ENCODE data around the gene FUT6. TPM values are rescaled to one million over a fixed set of nuclear protein-coding genes. Genes with fewer than 3 reads are reported as not detected.
"Not testable (repeated sequence)": the region's sequence is repeated elsewhere in the genome, so short reads cannot be mapped to it uniquely, and the experiment has no call there.

The FUT6 gene
- total RNA-seq, 1 experiment from 2014 or later, result not detected

DNA sequence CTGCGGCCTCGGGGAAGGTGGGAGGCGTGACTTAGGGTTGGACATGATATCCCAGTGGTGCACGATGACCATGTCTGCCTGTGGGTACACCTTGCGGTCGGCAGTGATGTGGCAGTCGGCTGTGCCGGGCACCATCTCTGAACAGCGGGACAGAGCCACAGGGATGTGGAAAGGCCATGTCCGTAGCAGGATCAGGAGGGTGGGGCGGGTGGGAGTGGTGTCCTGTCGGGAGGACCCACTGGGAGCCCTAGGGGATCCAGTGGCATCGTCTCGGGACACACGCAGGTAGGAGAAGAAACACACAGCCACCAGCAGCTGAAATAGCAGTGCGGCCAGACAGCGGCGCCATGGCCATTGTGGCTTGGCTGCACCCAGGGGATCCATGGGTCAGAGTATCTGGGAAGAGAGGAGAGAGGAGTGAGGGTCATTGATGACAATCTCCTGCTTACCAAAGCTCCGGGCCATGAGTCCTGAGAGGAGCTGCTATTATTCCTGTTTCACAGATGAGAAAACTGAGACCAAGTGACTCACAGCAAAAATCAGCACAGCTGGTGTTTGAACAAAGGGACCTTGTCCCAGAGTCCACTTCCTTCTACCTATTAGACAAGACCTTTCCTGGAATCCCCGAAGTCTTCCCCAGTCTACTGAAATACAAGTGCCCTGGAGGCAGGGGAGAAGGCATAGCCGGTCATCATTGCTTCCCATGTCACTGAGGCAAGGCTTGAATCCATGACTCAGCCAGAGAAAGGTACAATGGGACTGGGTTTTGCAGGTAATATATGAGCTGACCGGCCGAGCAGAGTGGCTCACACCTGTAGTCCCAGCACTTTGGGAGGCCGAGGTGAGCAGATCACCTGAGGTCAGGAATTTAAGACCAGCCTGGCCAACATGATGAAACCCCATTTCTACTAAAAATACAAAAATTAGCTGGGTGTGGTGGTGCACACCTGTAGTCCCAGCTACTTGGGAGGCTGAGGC lies 5.2 kb upstream of the FUT6 start:
- Mint-ChIP-seq H3K27me3 (ENCODE audit: insufficient read depth, unreplicated experiment) (no peaks in the 10 kb centered on the region), H3K36me3 (ENCODE audit: insufficient read depth, unreplicated experiment) (no peaks in the 10 kb centered on the region), H3K4me1 (ENCODE audit: insufficient read depth, unreplicated experiment) (no peaks in the 10 kb centered on the region), H3K4me3 (ENCODE audit: unreplicated experiment) (no peak overlapping the region), H3K27ac (ENCODE audit: low read depth, unreplicated experiment) (no peak overlapping the region), H3K9me3 (ENCODE audit: unreplicated experiment) (no peaks in the 10 kb centered on the region)
- intact Hi-C loops (cut with micrococcal nuclease), result no loop called here
- CTCF ChIA-PET, result no interaction called here
- TF ChIP-seq, protein P1, sequence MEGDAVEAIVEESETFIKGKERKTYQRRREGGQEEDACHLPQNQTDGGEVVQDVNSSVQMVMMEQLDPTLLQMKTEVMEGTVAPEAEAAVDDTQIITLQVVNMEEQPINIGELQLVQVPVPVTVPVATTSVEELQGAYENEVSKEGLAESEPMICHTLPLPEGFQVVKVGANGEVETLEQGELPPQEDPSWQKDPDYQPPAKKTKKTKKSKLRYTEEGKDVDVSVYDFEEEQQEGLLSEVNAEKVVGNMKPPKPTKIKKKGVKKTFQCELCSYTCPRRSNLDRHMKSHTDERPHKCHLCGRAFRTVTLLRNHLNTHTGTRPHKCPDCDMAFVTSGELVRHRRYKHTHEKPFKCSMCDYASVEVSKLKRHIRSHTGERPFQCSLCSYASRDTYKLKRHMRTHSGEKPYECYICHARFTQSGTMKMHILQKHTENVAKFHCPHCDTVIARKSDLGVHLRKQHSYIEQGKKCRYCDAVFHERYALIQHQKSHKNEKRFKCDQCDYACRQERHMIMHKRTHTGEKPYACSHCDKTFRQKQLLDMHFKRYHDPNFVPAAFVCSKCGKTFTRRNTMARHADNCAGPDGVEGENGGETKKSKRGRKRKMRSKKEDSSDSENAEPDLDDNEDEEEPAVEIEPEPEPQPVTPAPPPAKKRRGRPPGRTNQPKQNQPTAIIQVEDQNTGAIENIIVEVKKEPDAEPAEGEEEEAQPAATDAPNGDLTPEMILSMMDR (IDR thresholded peaks at IDR 0.05; ENCODE audit: unreplicated experiment), result no peak
- no peak for DNase-seq (ENCODE audit: unreplicated experiment)
- no TSS peak for BruUV-seq (replicated peaks)
- POLR2A ChIA-PET, result no interaction called here

DNA sequence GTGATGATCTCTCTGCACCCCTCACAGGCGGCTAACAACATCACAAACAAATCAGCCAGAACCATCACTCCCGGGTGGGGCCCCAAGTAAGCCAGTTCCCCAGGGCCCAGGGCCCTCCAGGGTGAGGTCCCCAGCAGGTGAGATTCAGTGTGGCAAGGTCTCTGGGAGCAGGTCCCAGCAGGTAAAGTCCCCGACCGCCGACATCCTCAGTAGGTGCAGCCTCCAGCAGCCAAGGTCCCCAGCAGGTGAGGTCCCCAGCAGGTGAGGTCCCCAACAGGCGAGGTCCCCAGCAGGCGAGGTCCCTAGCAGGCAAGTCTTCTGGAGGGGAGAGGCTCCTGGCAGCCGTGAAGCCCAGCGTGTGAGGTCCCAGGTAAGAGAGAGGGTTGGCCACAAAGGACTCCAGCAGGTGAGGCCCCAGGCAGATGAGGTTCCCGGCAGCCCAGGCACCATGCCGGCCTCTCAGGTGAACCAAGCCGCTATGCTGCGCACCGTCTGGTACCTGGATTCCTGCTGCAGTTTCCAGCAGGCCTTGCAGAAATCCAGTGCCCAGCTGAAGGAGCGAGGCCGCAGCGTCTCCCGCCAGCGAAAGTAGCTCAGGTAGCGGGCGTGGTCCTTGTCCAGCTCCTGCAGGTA lies 3.9 kb upstream of the FUT6 start:
- no peaks in the 10 kb centered on the region for H3K27me3 Mint-ChIP-seq (ENCODE audit: insufficient read depth, unreplicated experiment)
- POLR2A ChIA-PET, result no interaction called here
- H3K27ac Mint-ChIP-seq (ENCODE audit: low read depth, unreplicated experiment), result no peak overlapping the region
- H3K9me3 Mint-ChIP-seq (ENCODE audit: unreplicated experiment), result no peaks in the 10 kb centered on the region
- CTCF ChIA-PET, result no interaction called here
- BruUV-seq (replicated peaks), result no TSS peak
- H3K36me3 Mint-ChIP-seq (ENCODE audit: insufficient read depth, unreplicated experiment), result no peaks in the 10 kb centered on the region
- TF ChIP-seq, protein P1 (IDR thresholded peaks at IDR 0.05; ENCODE audit: unreplicated experiment), result no peak
- no peak for DNase-seq (ENCODE audit: unreplicated experiment)
- intact Hi-C loops (cut with micrococcal nuclease), result no loop called here
- H3K4me3 Mint-ChIP-seq (ENCODE audit: unreplicated experiment), result no peak overlapping the region
- H3K4me1 Mint-ChIP-seq (ENCODE audit: insufficient read depth, unreplicated experiment), result no peaks in the 10 kb centered on the region

DNA sequence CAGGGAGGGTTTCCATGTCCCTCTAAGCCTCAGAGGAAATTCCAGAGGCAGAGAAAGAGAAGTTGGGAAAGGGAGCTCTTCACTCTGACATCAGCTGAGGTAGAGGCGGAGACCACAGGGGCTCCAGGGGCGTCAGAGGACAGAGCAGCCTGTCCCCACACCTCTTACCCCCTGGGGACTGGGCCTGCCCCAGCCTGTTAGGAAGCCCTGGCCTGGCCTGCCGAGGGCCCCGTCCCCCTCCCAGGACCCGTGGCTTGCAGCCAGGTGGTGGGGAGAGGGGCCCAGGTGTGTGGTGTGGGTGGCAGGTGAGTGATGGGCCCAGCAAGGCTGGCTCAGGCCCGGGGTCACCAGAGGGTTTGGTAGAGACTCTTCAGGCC lies 2.2 kb upstream of the FUT6 start:
- ChIA-PET CTCF (interaction anchor here (1.1 kb wide), 1 partner anchor 29 kb away, joined by 3 read pairs; no protein-coding TSS in a partner anchor), POLR2A (interaction anchor here (0.5 to 1.1 kb wide), 3 partner anchors 9 to 19 kb away, joined by 3 to 4 read pairs (median 3); partner anchors contain the start of gene FUT3)
- H3K9me3 Mint-ChIP-seq (ENCODE audit: unreplicated experiment); DNase-seq (ENCODE audit: unreplicated experiment); H3K4me1 Mint-ChIP-seq (ENCODE audit: insufficient read depth, unreplicated experiment); H3K27ac Mint-ChIP-seq (ENCODE audit: low read depth, unreplicated experiment); BruUV-seq (replicated peaks); H3K27me3 Mint-ChIP-seq (ENCODE audit: insufficient read depth, unreplicated experiment); H3K36me3 Mint-ChIP-seq (ENCODE audit: insufficient read depth, unreplicated experiment); H3K4me3 Mint-ChIP-seq (ENCODE audit: unreplicated experiment); intact Hi-C loops (cut with micrococcal nuclease): not testable (repeated sequence)

DNA sequence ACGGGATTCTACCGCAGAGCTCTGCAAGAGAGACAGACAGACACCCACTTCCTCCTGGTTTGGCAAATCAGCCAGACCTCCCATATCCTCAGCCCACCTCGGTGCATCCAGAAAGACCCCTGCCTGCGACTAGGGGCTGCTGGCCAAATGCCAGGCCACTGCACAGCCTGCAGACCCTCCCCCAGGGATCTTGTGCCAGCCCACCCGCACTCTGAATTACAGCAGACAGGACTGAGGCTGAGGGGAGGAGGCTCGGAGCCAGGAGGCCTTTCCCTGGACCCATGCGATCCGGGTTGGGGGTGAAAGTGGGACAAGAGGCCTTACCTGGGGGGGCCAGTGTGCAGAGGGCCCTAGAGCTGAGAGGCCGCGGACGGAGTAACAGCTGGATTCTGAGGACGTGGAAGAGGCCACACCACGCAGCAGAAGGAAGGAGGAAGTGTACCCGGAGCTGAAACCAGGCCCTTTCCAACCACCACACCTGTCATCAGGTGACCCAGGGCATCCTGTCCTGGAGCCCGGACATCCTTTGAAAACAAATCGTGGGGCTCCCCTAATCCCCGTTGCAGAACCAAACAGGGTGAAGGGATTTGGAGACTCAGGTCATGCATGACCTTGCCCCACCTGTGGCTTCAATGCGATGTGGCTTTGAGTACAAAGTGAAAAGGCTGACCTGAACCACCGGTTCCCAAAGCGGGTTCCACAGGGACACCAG lies 993 bp downstream of the FUT6 start:
- POLR2A ChIA-PET, result no interaction called here
- H3K27me3 Mint-ChIP-seq (ENCODE audit: insufficient read depth, unreplicated experiment), result no peaks in the 10 kb centered on the region
- H3K36me3 Mint-ChIP-seq (ENCODE audit: insufficient read depth, unreplicated experiment), result no peaks in the 10 kb centered on the region
- H3K27ac Mint-ChIP-seq (ENCODE audit: low read depth, unreplicated experiment), result no peak overlapping the region
- no TSS peak for BruUV-seq (replicated peaks)
- H3K4me3 Mint-ChIP-seq (ENCODE audit: unreplicated experiment), result no peak overlapping the region
- CTCF ChIA-PET, result interaction anchor here (1.1 kb wide), 1 partner anchor 35 kb away, joined by 3 read pairs; no protein-coding TSS in a partner anchor
- H3K9me3 Mint-ChIP-seq (ENCODE audit: unreplicated experiment), result no peaks in the 10 kb centered on the region
- intact Hi-C loops (cut with micrococcal nuclease), result no loop called here
- TF ChIP-seq, protein P1 (IDR thresholded peaks at IDR 0.05; ENCODE audit: unreplicated experiment), result no peak
- H3K4me1 Mint-ChIP-seq (ENCODE audit: insufficient read depth, unreplicated experiment), result no peaks in the 10 kb centered on the region
- no peak for DNase-seq (ENCODE audit: unreplicated experiment)

Measured in MCF 10A (cell line).